Karpas-422 (cell line): Measurements from ENCODE around the gene CCNO. TPM values are rescaled to one million over a fixed set of nuclear protein-coding genes. Genes with fewer than 3 reads are reported as not detected.

Experiments
- DNase-seq: peaks from one replicate; pipeline ENCODE4 v3.0.0-alpha.2; 2015
- H2AFZ ChIP-seq: fragments of 200-600 bp; sonication (generic); 2 replicates; pipeline ENCODE4 v1.6.1; 2014; ENCODE audit warnings: antibody characterized with exemption, low read length, mixed read lengths
- H3K27ac ChIP-seq: fragments of 200-600 bp; sonication (generic); 2 replicates; pipeline ENCODE4 v1.5.1; 2014; ENCODE audit warnings: mild to moderate bottlenecking, low read length, moderate library complexity
- H3K27me3 ChIP-seq: fragments of 200-600 bp; sonication (generic); 2 replicates; pipeline ENCODE4 v1.6.1; 2014; ENCODE audit warnings: low read length, mixed read lengths
- H3K36me3 ChIP-seq: fragments of 200-600 bp; sonication (generic); 2 replicates; pipeline ENCODE4 v1.6.1; 2014; ENCODE audit warnings: low read length, mixed read lengths; ENCODE audit not compliant: insufficient read depth
- H3K4me1 ChIP-seq: fragments of 200-600 bp; sonication (generic); 2 replicates; pipeline ENCODE4 v1.6.1; 2014; ENCODE audit warnings: mild to moderate bottlenecking, low read length, mixed read lengths
- H3K4me2 ChIP-seq: fragments of 200-600 bp; sonication (generic); 2 replicates; pipeline ENCODE4 v1.6.1; 2014; ENCODE audit warnings: low read length, low read depth, mild to moderate bottlenecking; ENCODE audit not compliant: poor library complexity, severe bottlenecking
- H3K4me3 ChIP-seq: fragments of 200-600 bp; sonication (generic); 2 replicates; pipeline ENCODE4 v1.5.1; 2014; ENCODE audit warnings: mild to moderate bottlenecking, antibody characterized with exemption, low read length, mixed read lengths
- H3K79me2 ChIP-seq: fragments of 200-600 bp; sonication (generic); 2 replicates; pipeline ENCODE4 v1.6.1; 2014; ENCODE audit warnings: mild to moderate bottlenecking, low read length, mixed read lengths
- H3K9ac ChIP-seq: fragments of 200-600 bp; sonication (generic); 2 replicates; pipeline ENCODE4 v1.6.0; 2014; ENCODE audit warnings: low read length
- H3K9me2 ChIP-seq: fragments of 200-600 bp; sonication (generic), shearing (Covaris generic); replicated peaks from 2 replicates; pipeline ENCODE4 v1.6.0; 2014; ENCODE audit warnings: mild to moderate bottlenecking, low read length, moderate library complexity; ENCODE audit not compliant: insufficient read depth
- H3K9me3 ChIP-seq: fragments of 300-700, 200-600 bp; sonication (generic); 2 replicates; pipeline ENCODE4 v1.6.1; 2014; ENCODE audit warnings: low read length, mixed read lengths
- H4K20me1 ChIP-seq: fragments of 200-600 bp; sonication (generic); 2 replicates; pipeline ENCODE4 v1.6.1; 2014; ENCODE audit warnings: mild to moderate bottlenecking, antibody characterized with exemption, low read length, low read depth; ENCODE audit not compliant: insufficient read depth
- total RNA-seq: library from RNA; depleted of rRNA; stranded (reverse); fragments of >200 nt; shearing (Covaris generic); gene quantifications from 2 replicates; pipeline ENCODE4 v1.2.3, GENCODE V29; 2014; ENCODE audit warnings: low replicate concordance

Gene CCNO
- total RNA-seq, 1 experiment from 2014 or later: 2.2 TPM

GRCh38 chr5:55234121-55234700 is 803 bp upstream of the CCNO start:
- no peaks in the 10 kb centered on the region for H3K9me2 ChIP-seq
- H3K9ac ChIP-seq: peak overlapping the region; percentile 87
- H3K4me2 ChIP-seq: peak overlapping the region; percentile 100
- H3K4me1 ChIP-seq: peaks cover 35% of the 10 kb centered on the region
- no peak overlapping the region for H3K27ac ChIP-seq
- peak; percentile 58 for DNase-seq
- H3K27me3 ChIP-seq: no peaks in the 10 kb centered on the region
- no peaks in the 10 kb centered on the region for H3K9me3 ChIP-seq
- H2AFZ ChIP-seq: peak overlapping the region; percentile 77; the same call in 1 of the 2 replicates
- 0 out of 2 replicates have a peak, but pooled peaks cover 3% of the 10 kb centered on the region for H4K20me1 ChIP-seq
- no peaks in the 10 kb centered on the region for H3K36me3 ChIP-seq
- H3K4me3 ChIP-seq: peak overlapping the region; percentile 82
- no peaks in the 10 kb centered on the region for H3K79me2 ChIP-seq

DNA sequence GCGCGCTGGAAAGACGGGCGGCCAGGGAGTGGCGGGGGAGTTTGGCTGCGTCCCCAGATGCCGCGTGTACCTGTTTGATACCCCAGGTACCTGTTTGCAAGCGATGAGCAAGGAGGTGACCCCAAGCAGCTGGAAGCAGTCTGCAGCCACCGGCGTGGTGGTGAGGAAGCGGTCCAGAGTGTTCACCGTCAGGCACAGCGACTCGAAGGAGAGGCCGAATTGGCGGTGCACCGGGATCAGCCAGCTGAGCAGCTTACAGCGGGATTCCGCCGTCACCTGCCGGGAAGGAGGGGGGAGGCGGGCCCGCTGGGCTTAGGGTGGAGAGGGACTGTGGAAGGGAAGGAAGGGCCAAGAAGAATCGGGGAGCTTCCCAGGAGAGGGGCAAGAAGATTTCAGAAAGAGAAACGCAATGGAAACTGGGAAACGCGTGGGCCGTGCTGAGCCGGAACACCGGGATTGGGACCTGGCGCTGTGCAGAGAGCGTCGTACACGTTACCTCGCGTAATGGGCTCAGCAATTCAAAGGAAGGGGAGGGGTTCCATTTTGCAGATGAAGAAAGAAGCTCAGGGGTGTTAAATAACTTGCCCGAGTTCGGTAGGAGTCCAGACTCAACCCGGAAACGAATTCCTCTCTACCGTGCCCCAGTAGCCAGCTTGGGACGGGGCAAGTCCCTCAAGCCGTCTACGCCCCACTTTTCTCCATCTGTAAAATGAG is 980 bp downstream of the CCNO start:
- H3K9me3 ChIP-seq: no peaks in the 10 kb centered on the region
- H3K79me2 ChIP-seq: no peaks in the 10 kb centered on the region
- H3K4me3 ChIP-seq: peak overlapping the region; percentile 82
- H2AFZ ChIP-seq: peak overlapping the region; percentile 98
- no peaks in the 10 kb centered on the region for H3K27me3 ChIP-seq
- no peaks in the 10 kb centered on the region for H3K36me3 ChIP-seq
- H3K4me1 ChIP-seq: peaks cover 41% of the 10 kb centered on the region
- DNase-seq: no peak
- peak overlapping the region; percentile 87 for H3K9ac ChIP-seq
- H3K4me2 ChIP-seq: peak overlapping the region; percentile 100
- H3K27ac ChIP-seq: no peak overlapping the region
- 0 out of 2 replicates have a peak, but pooled peaks cover 3% of the 10 kb centered on the region for H4K20me1 ChIP-seq
- no peaks in the 10 kb centered on the region for H3K9me2 ChIP-seq

- Histone ChIP-seq H3K9me3 (no peaks in the 10 kb centered on the region), H2AFZ (peak overlapping the region; percentile 98; the same call in 1 of the 2 replicates), H3K4me3 (peak overlapping the region; percentile 82), H4K20me1 (0 out of 2 replicates have a peak, but pooled peaks cover under 1% of the 10 kb centered on the region), H3K36me3 (no peaks in the 10 kb centered on the region), H3K27me3 (no peaks in the 10 kb centered on the region), H3K4me1 (peaks cover 46% of the 10 kb centered on the region), H3K9me2 (no peaks in the 10 kb centered on the region), H3K9ac (peak overlapping the region; percentile 87), H3K4me2 (peak overlapping the region; percentile 100), H3K27ac (no peak overlapping the region), H3K79me2 (no peaks in the 10 kb centered on the region)
- DNase-seq: no peak
Observed at GRCh38 chr5:55231919-55232270, 1.5 kb downstream of the CCNO start.

DNA sequence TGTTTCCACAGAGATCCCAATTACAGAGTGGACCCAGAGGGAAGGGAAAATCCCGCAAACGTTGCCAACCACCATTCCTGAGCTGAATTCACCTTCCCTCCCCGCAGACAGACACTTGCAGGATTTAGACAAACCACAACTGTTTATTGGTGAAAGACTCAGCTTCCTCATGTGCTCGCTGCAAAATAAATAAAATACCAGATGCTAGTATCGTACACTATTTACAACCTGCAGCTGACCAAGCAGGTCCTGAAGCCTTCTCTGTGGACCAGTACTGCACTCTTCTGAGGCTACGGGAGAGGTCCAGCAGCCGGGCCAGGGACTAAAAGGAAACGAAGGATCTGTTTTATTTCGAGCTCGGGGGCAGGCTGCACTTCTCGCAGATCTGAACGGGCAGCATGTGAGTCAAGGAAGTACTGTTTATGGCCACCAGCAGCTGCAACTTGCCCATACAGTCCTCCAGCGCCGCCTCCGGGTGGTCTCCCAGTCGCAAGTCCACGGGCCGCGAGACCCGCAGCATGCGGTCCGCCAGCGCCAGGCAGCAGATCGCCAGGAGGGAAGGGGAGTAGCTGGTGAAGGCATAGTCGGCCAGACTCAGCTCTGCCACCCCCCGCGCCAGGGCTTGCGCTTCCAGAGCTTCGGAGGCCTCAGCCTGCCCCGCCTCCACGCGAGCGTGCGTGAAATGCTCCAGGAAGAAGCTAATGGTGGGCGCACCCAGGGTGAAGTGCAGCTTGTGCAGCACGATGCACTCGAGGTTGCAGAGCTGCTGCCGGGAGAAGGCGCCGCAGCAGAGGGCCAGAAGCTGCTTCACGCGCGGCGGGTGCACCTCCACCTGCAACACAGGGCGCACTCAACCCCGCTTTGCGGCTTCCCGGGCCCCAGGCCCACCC is 2.1 kb downstream of the CCNO start:
- Histone ChIP-seq H3K9ac (peak overlapping the region; percentile 87), H3K27ac (no peak overlapping the region), H3K36me3 (no peaks in the 10 kb centered on the region), H4K20me1 (no peaks in the 10 kb centered on the region), H2AFZ (no peak overlapping the region), H3K79me2 (no peaks in the 10 kb centered on the region), H3K4me2 (peak overlapping the region; percentile 100), H3K27me3 (no peaks in the 10 kb centered on the region), H3K4me3 (peak overlapping the region; percentile 82), H3K9me2 (no peaks in the 10 kb centered on the region), H3K9me3 (no peaks in the 10 kb centered on the region), H3K4me1 (peaks cover 52% of the 10 kb centered on the region)
- no peak for DNase-seq

- Histone ChIP-seq H3K36me3 (no peaks in the 10 kb centered on the region), H4K20me1 (no peaks in the 10 kb centered on the region), H3K9me3 (no peaks in the 10 kb centered on the region), H2AFZ (no peak overlapping the region), H3K9ac (no peak overlapping the region), H3K4me2 (no peak overlapping the region), H3K4me3 (no peak overlapping the region), H3K79me2 (no peaks in the 10 kb centered on the region), H3K27ac (no peak overlapping the region), H3K27me3 (no peaks in the 10 kb centered on the region), H3K4me1 (peaks cover 56% of the 10 kb centered on the region), H3K9me2 (no peaks in the 10 kb centered on the region)
- DNase-seq: no peak
Observed at GRCh38 chr5:55230086-55230629, 3.2 kb downstream of the CCNO start.

DNA sequence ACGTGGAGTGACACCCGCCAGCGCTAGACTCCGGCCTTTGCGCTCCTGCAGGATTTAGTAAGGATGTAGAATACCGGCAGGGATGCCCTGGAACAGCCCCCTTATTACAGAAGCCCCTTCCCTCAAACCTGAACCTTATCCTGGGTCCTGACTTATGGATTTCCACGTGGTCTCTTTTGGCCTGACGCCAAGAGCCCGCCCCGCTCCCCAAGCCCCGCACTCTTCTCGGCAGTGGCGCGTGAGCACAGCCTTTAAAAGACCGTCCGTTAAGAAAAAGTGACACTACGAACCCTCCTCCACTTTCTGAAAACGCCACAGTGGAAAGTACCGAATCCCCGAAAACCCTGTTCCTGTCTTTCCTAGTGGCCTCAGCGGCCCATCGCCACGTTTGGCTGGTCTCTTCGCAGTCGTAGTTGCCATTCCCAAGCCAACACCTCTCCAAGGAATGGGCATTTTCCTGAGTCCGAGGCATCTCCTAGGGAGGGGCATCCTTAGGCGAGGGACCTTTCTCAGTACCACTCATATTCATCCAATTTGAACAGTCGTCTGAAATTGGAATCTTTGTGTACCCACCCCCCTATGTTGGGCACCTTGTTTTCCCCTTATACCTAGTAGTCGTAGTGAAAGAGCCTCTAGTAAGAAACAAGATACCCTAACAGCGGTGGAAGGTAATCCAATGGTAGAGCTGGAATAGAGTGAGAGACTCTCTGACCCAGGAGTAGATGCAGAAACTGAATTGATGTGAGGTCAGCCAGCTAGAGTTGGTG is 5.6 kb downstream of the CCNO start:
- Histone ChIP-seq H3K9me2 (no peaks in the 10 kb centered on the region), H3K27me3 (no peaks in the 10 kb centered on the region), H3K27ac (no peak overlapping the region), H3K36me3 (no peaks in the 10 kb centered on the region), H2AFZ (peak overlapping the region; percentile 99), H3K79me2 (no peaks in the 10 kb centered on the region), H3K4me2 (peak overlapping the region; percentile 93), H3K9ac (peak overlapping the region; percentile 71), H3K9me3 (no peaks in the 10 kb centered on the region), H3K4me3 (peak overlapping the region; percentile 75), H4K20me1 (no peaks in the 10 kb centered on the region), H3K4me1 (peaks cover 43% of the 10 kb centered on the region)
- DNase-seq: no peak

DNA sequence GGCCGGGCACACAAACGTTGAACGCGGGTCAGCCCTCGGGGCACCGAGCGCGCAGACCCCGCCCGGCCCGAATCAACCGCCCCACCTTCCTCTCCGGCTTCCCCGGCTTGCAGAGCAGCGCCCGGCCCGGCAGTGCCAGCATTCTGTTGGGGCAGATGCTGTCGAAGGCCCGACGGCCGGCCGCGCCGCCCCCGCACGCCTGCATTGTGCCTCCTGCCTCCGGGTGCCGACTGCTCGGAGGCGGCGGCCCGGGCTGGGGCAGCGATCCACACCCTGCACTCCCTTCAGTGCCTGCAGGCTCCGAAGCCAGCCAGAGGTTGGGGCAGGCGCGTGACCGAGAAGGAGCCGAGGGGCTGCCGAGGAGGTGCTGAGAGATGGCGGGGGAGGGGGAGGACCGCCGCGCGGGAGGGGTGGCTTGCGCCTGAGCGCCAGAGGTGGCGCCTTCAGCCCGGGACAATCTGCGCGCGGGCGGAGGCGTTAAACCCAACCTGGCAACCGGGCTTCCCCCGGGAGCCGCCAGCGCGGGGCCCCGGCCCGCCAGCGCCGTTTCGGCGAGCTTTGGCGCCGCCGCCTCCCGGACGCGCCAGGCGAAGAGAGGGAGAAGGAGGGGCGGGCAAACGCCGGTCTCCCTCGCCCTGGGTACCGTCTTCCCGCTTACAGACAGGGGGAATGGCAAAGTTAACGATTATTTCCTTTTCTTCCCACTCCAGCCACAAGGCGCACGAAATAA is 6.3 kb downstream of the CCNO start, which contains the start of gene MCIDAS:
Gene MCIDAS (minus strand): TSS at position 382 of the 730 bp plus-strand sequence. CDS start 177 bp downstream, at position 205.
- Histone ChIP-seq H3K79me2 (no peaks in the 10 kb centered on the region), H2AFZ (peak within 1 kb of the TSS; percentile 99), H3K4me2 (peak within 1 kb of the TSS; percentile 93), H3K9me2 (no peaks in the 10 kb centered on the region), H3K4me3 (peak within 1 kb of the TSS; percentile 75), H3K9ac (peak within 1 kb of the TSS; percentile 71), H3K4me1 (peaks cover 35% of the 10 kb centered on the region), H3K27me3 (no peaks in the 10 kb centered on the region), H3K27ac (no peak within 1 kb of the TSS), H3K9me3 (no peaks in the 10 kb centered on the region), H3K36me3 (no peaks in the 10 kb centered on the region), H4K20me1 (no peaks in the 10 kb centered on the region)
- DNase-seq: peak; percentile 82
